DND-41 (cell line): ENCODE data around the gene ZNF714.
"Not testable (repeated sequence)": the region's sequence is repeated elsewhere in the genome, so short reads cannot be mapped to it uniquely, and the experiment has no call there.

Experiments used
- ATAC-seq: fragments of 200-7000 bp; cut with Tn5 transposase; 3 replicates; pipeline ENCODE4 v1.9.1; 2021; ENCODE audit warnings: low read depth; ENCODE audit not compliant: insufficient read depth
- DNase-seq: peaks from one replicate; pipeline ENCODE4 v3.0.0-alpha.2; 2020
- H2AFZ ChIP-seq: 2 replicates; pipeline ENCODE4 v1.6.0; 2012; ENCODE audit warnings: low read depth, low read length
- H3K27ac ChIP-seq: 2 replicates; pipeline ENCODE4 v1.5.1; 2012; ENCODE audit warnings: low read length, inconsistent platforms
- H3K27me3 ChIP-seq: fragments of 200-600 bp; sonication (generic); 2 replicates; pipeline ENCODE4 v1.6.0; 2012; ENCODE audit warnings: low read length, mild to moderate bottlenecking, inconsistent platforms; ENCODE audit not compliant: insufficient read depth, poor library complexity
- H3K36me3 ChIP-seq: 2 replicates; pipeline ENCODE4 v1.5.1; 2012; ENCODE audit warnings: low read length, inconsistent platforms; ENCODE audit not compliant: insufficient read depth
- H3K4me1 ChIP-seq: 2 replicates; pipeline ENCODE4 v1.5.1; 2012; ENCODE audit warnings: mild to moderate bottlenecking, low read length; ENCODE audit not compliant: insufficient read depth
- H3K4me2 ChIP-seq: 2 replicates; pipeline ENCODE4 v1.6.0; 2012; ENCODE audit warnings: mild to moderate bottlenecking, moderate library complexity, low read length, inconsistent platforms; ENCODE audit not compliant: insufficient read depth
- H3K4me3 ChIP-seq, 2 experiments: fragments of 200-600 bp in 1 of 2; shearing (Covaris generic) in 1 of 2; 2 replicates each; pipeline ENCODE4 v1.5.1; 2012 to 2016; ENCODE audit warnings: inconsistent platforms in 2 of 2, low read length in 2 of 2, mild to moderate bottlenecking in 2 of 2, low read depth in 1 of 2, moderate library complexity in 1 of 2
- H3K79me2 ChIP-seq: 2 replicates; pipeline ENCODE4 v1.6.0; 2012; ENCODE audit warnings: low read length, inconsistent platforms; ENCODE audit not compliant: insufficient read depth
- H3K9ac ChIP-seq: 2 replicates; pipeline ENCODE4 v1.6.0; 2012; ENCODE audit warnings: low read depth, mild to moderate bottlenecking, inconsistent platforms, low read length, moderate library complexity
- H3K9me3 ChIP-seq: 2 replicates; pipeline ENCODE4 v1.5.1; 2012; ENCODE audit warnings: low read length, moderate library complexity, mild to moderate bottlenecking, inconsistent platforms; ENCODE audit not compliant: insufficient read depth, severe bottlenecking
- H4K20me1 ChIP-seq: 2 replicates; pipeline ENCODE4 v1.6.0; 2012; ENCODE audit warnings: low read length; ENCODE audit not compliant: insufficient read depth
- CTCF ChIP-seq: IDR thresholded peaks from 2 replicates; pipeline ENCODE4 v1.5.1; 2012; ENCODE audit warnings: borderline replicate concordance, low read length, moderate library complexity, mild to moderate bottlenecking; ENCODE audit not compliant: poor library complexity, severe bottlenecking; ENCODE audit errors: extremely low read depth
- EZH2 ChIP-seq: IDR thresholded peaks from 3 replicates; pipeline ENCODE4 v1.6.1; 2012; ENCODE audit warnings: borderline replicate concordance, low read depth, mild to moderate bottlenecking, moderate library complexity, low read length, inconsistent platforms; ENCODE audit not compliant: severe bottlenecking

Gene ZNF714

GRCh38 chr19:21133633-21134032, 51.6 kb downstream of the ZNF714 start:
- no peak overlapping the region for H3K9ac ChIP-seq
- no peak overlapping the region for H3K27ac ChIP-seq
- H3K9me3 ChIP-seq = no peaks in the 10 kb centered on the region
- no peak overlapping the region for H3K4me3 ChIP-seq
- H3K4me2 ChIP-seq = no peak overlapping the region
- H3K4me1 ChIP-seq = peaks cover 6% of the 10 kb centered on the region; the same call in 1 of the 2 replicates
- H3K79me2 ChIP-seq = no peaks in the 10 kb centered on the region
- H3K36me3 ChIP-seq = no peaks in the 10 kb centered on the region
- no peaks in the 10 kb centered on the region for H4K20me1 ChIP-seq
- H3K27me3 ChIP-seq = no peaks in the 10 kb centered on the region
- ATAC-seq = no peak
- TF ChIP-seq EZH2 (no peak), CTCF (no peak)
- DNase-seq = no peak
- no peak overlapping the region for H2AFZ ChIP-seq

GRCh38 chr19:21134934-21135366, 52.9 kb downstream of the ZNF714 start:
- Histone ChIP-seq H3K9ac (no peak overlapping the region), H3K36me3 (no peaks in the 10 kb centered on the region), H4K20me1 (no peaks in the 10 kb centered on the region), H3K4me1 (no peaks in the 10 kb centered on the region), H3K27me3 (no peaks in the 10 kb centered on the region), H3K9me3 (no peaks in the 10 kb centered on the region), H3K4me2 (no peak overlapping the region), H3K4me3 (no peak overlapping the region), H2AFZ (no peak overlapping the region), H3K79me2 (no peaks in the 10 kb centered on the region), H3K27ac (no peak overlapping the region)
- DNase-seq (no peak), ATAC-seq (no peak)
- TF ChIP-seq EZH2 = no peak

- H3K36me3 ChIP-seq = no peaks in the 10 kb centered on the region
- no peaks in the 10 kb centered on the region for H3K79me2 ChIP-seq
- ATAC-seq (no peak), DNase-seq (no peak)
- H3K4me1 ChIP-seq = no peaks in the 10 kb centered on the region
- H3K4me3 ChIP-seq = no peak overlapping the region
- no peak overlapping the region for H2AFZ ChIP-seq
- no peak overlapping the region for H3K27ac ChIP-seq
- H3K4me2 ChIP-seq = no peak overlapping the region
- no peaks in the 10 kb centered on the region for H3K27me3 ChIP-seq
- no peaks in the 10 kb centered on the region for H4K20me1 ChIP-seq
- no peak for TF ChIP-seq CTCF
- TF ChIP-seq EZH2 = no peak
- no peaks in the 10 kb centered on the region for H3K9me3 ChIP-seq
- H3K9ac ChIP-seq = no peak overlapping the region
These were observed 53.4 kb downstream of the ZNF714 start for GRCh38 chr19:21135433-21135832.

- Histone ChIP-seq H3K9me3 (peaks cover under 1% of the 10 kb centered on the region), H3K4me2 (no peak overlapping the region), H3K36me3 (peaks cover 3% of the 10 kb centered on the region), H3K4me3 (no peak overlapping the region), H3K27me3 (no peaks in the 10 kb centered on the region), H4K20me1 (no peaks in the 10 kb centered on the region), H2AFZ (no peak overlapping the region), H3K79me2 (peaks cover 13% of the 10 kb centered on the region), H3K4me1 (peaks cover 14% of the 10 kb centered on the region), H3K9ac (no peak overlapping the region), H3K27ac (no peak overlapping the region)
- no peak for DNase-seq
- TF ChIP-seq CTCF (no peak), EZH2 (no peak)
- ATAC-seq = no peak
These were observed 56.1 kb downstream of the ZNF714 start for GRCh38 chr19:21138130-21138529.

GRCh38 chr19:21141006-21141405, 59.0 kb downstream of the ZNF714 start:
- not testable (repeated sequence) for DNase-seq, H3K4me3 ChIP-seq, H3K27ac ChIP-seq, ATAC-seq, H4K20me1 ChIP-seq, H3K27me3 ChIP-seq
- Histone ChIP-seq H3K36me3 (peaks cover 32% of the 10 kb centered on the region), H3K9ac (peak overlapping the region; percentile 90; the same call in 1 of the 2 replicates), H3K4me2 (peak overlapping the region; percentile 69; the same call in 1 of the 2 replicates), H3K4me1 (peaks cover 21% of the 10 kb centered on the region), H3K79me2 (peaks cover 39% of the 10 kb centered on the region), H3K9me3 (peaks cover 26% of the 10 kb centered on the region), H2AFZ (peak overlapping the region; percentile 62)
